NCI-H1105 (cell line): Measurements from ENCODE around the gene TRIM65.
A peak's percentile ranks its signal among the peaks of the same experiment; 100 is the strongest.
"Not testable (repeated sequence)": the region's sequence is repeated elsewhere in the genome, so short reads cannot be mapped to it uniquely, and the experiment has no call there.

Source experiments
- DNase-seq: peaks from one replicate; lab custom pipeline; 2025; lab: John Stamatoyannopoulos, UW

Gene TRIM65

DNA sequence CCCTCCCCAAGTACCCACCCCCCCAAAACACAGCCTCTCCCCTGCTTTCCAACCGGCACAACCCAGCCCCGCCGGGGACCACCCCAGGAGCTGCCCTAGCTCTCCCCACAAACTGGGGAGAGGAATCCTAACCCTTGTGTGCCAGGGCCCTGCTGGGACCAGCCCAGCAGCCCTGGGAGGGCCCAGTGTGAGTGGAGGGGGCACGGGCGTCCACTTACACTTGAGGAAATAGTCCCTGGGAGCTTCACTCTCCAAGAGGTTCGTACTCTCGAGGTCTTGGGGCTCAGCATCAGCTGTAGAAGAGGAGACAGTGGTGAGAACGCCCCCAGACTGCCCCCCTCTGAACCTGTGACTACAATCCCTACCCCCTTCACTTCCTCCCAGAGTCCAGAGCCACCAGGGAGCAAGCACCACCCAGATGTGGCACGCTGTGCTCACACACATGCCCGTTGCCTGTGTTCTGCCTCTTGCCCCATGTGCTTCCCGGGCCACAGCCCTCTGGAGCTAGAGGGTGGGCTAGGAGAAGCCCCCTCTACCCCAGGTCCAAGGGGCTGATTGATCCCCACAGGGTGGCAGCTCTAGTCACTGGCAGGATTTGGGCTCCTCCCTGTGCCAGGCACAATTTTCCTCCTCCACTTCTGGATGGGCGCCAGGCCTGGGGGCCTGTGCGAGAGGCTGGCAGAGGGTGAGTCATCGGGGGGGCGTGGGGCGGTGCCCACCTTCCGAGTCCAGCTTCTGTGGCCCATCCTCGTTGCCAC lies 21.4 kb downstream of the TRIM65 start:
- no peak for DNase-seq

DNA sequence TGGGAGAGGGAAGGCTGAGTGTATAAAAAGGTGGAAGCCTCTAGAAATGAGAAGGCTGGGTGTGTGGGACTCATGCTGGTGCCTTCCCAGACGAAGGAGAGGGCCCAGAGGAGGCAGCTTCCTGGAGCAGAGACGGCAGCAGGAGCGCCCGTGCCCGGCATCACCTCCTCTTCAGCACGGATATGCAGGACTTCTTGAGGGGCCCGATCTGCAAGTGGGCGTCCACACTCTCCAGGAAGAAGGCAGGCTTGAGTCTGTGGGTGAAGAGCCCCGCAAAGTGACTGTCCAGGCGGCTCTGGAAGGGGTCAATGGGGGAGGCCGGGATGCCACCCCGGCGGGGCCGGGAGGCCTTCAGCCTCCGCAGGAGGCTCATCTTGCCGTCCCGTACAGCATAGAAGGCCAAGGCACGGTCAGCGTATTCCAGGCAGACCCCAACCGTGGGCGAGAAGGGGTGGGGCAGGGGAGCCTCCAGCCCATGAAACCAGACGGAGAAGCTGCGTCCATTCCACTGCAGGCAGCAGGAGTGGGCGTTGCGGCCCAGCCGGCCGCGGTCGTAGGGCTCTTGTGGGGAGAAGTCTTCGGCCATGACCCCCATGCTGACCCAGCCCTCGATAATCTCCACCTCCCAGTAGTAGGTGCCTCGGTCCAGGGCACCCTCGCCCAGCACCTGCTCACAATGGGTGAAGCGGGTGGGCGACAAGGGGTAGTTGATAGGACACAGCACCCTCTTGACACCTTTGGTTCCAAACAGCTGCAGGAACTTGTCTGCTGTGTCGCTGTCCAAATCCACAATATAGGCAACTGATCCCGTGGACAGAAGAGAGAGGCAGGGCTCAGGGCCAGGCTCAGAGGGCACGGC lies 22.2 kb downstream of the TRIM65 start:
- DNase-seq: no peak

GRCh38 chr17:75873587-75874322 lies 23.0 kb downstream of the TRIM65 start:
- no peak for DNase-seq

DNA sequence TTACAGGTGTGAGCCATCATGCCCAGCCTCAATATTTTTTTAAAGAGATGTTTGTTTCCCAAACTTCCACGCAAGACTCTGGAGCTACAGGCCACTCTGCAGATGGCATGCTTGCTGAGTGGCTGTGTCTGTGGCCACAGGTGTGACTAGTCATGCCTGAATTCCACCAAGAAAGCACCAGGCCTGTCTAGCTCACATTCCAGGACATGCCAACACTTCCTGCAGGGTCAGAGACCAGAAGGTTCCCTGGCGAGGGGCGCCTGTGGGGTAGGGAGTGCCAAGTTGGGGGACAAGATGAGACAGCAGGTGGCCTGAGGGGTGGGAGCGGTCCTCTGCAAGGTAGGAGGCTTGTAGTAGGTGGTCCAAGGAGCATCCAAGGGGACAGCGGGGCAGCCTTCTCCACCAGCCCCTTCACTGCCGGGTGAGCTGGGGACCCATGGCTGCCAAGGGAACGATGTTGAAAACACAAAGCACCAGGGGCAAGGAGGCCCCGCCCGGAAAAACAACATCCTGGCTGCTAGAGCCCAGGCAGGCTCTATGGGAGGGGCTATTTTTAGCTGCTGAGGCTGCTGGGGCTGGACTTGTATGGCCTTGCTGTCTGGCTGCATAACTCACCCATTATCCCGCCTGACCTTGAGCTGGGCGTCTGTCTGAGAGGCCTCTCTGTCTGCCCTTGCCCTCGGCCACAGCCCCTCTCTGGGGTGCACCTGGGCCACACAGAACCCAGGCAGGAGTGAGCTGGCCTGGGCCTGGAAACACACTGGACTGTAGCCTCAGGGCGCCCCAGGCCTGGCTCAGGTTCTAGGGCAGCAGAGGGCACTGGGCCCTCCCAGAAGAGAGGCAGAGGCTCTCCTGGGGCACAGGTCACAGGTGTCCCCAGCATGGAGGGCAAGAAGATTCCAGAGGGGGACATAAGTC lies 24.1 kb downstream of the TRIM65 start:
- DNase-seq: no peak

- not testable (repeated sequence) for DNase-seq
Measured at GRCh38 chr17:75870228-75870627, 26.5 kb downstream of the TRIM65 start.

DNA sequence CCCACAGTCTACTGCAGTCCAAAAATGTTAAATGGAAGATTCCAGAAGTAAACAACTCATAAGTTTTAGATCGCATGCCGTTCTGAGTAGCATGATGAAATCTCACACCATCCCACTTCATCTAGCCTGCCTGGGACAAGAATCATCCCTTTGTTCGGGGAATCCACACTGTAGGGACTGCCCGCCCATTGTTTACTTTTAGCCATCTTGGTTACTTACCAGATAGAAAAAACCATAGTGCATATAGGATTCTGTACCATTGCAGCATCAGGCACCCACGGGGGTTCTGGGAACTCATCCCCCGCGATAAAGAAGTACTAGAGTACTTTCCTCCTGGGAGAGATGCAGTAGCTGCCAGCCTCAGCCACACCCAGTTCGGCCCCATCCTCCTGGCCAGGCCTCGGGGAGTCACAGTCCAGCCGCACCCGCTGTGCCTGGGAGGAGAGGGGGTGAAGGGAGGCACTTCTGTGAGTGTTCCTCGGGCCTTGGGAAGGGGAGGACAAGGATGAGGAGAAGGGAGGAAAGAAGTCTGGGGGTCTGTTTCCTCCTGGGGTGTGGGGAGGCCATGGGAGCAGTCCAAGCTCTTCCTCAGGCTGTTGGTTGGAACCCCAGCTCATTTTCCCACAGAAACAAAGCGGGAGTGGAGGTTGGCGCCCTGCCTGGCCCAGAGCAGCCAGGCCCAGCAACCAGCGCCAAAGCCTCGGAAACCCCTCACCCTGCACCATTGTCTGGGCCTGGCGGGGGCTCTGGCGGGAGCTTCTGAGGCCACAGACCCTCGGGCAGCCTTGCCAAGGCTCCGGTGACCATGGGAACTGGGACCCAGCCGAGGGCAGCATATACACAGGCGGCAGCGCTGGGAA lies 27.2 kb downstream of the TRIM65 start:
- no peak for DNase-seq

- not testable (repeated sequence) for DNase-seq
Measured at GRCh38 chr17:75868730-75869281, 27.9 kb downstream of the TRIM65 start.

GRCh38 chr17:75865404-75866188 lies 31.2 kb downstream of the TRIM65 start:
- DNase-seq: not testable (repeated sequence)

GRCh38 chr17:75864887-75865286 lies 31.9 kb downstream of the TRIM65 start:
- DNase-seq: not testable (repeated sequence)

- DNase-seq: no peak
Measured at GRCh38 chr17:75864448-75864871, 32.3 kb downstream of the TRIM65 start.

DNA sequence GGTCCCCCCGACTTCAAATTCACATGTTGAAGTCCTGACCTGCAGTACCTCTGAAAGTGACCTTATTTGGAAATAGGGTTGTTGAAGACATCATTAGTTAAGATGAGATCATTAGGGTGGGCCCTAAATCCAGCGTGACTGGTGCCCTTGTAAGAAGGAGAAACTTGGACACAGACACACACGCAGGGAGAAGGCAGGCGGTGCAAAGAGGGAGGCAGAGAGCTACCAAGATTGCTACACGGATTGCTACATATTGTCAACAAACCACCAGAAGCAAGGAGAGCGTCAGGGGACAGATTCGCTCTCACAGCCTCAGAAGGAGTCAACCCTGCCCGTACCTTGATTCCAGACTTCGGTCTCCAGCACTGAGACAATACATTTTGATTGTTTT lies 34.8 kb downstream of the TRIM65 start:
- DNase-seq: no peak

- not testable (repeated sequence) for DNase-seq
Measured at GRCh38 chr17:75859358-75859757, 37.4 kb downstream of the TRIM65 start.

- DNase-seq: no peak
Measured at GRCh38 chr17:75856062-75856756, 40.5 kb downstream of the TRIM65 start.

DNA sequence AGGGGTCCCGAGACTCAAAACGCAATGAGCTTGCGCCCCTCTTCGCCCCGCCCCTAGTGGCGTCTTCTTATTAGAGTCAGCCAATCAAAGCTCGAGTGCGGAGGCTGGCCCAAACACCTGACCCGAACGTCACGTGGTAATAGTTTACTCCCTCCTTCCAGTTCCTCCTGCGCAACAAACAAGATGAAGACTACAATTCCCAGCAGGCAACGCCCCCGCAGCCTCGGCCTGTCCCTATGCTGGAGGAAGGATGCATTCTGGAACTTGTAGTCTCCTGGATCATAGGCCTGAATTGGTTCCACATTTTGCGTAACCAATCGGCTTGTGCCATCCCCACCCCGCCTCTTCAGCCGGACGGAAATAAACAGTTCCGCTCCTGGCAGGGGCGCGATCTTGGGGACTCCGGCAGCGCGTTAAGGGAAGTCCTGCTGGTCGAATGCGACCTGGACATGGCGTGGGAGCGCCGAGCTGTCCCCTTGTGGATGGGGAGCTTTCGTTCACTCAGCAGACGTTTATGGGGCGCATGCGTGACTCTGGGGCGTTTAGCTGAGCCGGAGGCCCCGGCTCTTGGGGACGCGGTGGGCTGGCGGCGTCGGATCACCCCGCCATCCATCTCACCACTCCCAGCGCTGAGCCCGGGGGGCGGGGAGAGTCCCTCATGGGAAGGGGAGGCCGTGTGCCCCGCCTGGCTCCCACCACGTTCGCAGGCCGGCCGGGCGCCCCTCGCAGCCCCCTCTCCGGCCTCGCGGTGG lies 41.3 kb downstream of the TRIM65 start, which contains the start of gene WBP2:
Gene WBP2, minus strand, starts transcription at position 26 of the 752 bp plus-strand sequence. CDS start 38 bp downstream, outside the sequence.
- DNase-seq: peak; percentile 99

- DNase-seq: no peak
Measured at GRCh38 chr17:75854881-75855309, 41.9 kb downstream of the TRIM65 start.

GRCh38 chr17:75854101-75854748 lies 42.5 kb downstream of the TRIM65 start:
- DNase-seq: no peak

- no peak for DNase-seq
Measured at GRCh38 chr17:75853433-75853832, 43.3 kb downstream of the TRIM65 start.
